Measurements from ENCODE around the gene SEPTIN5.
A peak's percentile ranks its signal among the peaks of the same experiment; 100 is the strongest.
"Not testable (repeated sequence)": the region's sequence is repeated elsewhere in the genome, so short reads cannot be mapped to it uniquely, and the experiment has no call there.

SEPTIN5 gene

DNA sequence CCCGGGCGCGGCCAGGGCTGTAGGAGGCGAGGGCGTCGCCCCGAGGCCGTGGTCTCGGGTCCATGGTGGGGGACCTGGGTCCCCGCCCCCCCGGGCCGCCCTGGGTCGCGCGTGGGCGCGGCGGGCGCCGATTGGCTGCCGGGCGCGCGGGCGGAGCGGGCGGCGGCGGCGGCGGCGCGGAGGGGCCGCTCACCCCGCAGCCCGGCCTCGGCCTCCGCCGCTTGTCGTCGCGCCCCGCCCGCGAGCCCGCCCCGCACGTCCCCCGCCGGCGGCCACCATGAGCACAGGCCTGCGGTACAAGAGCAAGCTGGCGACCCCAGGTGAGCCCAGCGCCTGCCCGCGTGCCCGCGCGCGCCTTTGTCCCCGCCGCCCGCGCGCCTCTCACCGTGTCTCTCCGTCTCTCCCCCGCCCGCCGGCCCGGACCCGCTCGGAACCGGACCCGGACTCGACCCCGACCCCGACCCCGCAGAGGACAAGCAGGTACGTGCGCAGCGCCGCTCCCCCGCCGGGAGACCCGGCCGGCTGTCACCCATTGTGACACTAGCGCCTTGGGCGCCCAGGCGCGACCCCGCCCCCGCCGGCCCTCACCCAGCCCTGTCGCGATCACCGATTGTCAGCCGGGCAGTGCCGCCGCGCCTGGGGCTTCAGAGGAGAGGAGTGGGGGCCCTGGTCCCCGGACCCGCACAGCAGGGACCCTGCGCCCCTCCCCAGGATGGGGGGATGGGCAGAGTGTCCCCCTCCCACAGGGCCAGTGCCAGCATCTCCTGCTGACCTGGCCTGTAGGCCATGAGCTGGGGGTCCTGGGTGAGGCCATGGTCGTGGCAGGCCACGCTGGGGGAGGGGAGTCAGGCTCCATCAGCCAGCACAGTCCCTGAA, at the start of gene SEPTIN5:
Gene SEPTIN5, plus strand, starts transcription at position 192 of the 876 bp plus-strand sequence. Its CDS starts 86 bp downstream, at position 278.
- peak; percentile 40 for DNase-seq (ENCODE audit: low spot score)

DNA sequence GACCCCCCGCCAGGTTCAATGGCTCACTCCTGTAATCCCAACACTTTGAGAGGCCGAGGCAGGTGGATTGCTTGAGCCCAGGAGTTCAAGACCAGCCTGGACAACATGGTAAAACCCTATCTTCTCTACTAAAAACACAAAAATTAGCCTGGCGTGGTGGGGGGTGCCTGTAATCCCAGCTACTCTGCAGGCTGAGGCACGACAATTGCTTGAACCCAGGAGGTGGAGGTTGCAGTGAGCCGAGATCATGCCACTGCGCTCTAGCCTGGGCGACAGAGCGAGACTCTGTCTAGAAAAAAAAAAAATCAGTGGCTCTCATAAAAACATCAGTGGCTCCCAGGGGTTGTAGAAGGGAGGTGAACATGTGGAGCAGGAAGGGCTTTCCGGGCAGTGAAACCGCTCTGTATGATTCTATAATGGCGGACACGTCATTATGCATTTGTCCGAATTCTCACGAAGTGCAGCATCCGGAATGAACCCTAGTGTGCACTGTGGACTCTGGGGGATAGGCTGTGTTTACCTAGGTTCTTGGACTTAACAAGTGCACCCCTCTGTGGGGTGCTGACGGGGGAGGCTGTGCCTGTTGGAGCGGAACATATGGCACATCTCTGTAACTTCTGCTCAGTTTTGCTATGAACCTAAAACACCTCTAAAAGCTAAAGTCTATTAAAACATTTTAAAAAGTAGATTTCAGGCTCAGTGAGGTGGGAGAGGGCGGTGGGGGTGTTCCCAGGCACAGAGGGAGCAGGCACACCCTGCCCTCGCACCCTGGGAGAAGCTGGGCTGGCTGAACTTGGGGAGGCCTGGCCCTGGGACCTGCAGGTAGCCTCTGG, 49.1 kb upstream of the SEPTIN5 start:
- DNase-seq (ENCODE audit: low spot score): no peak

DNA sequence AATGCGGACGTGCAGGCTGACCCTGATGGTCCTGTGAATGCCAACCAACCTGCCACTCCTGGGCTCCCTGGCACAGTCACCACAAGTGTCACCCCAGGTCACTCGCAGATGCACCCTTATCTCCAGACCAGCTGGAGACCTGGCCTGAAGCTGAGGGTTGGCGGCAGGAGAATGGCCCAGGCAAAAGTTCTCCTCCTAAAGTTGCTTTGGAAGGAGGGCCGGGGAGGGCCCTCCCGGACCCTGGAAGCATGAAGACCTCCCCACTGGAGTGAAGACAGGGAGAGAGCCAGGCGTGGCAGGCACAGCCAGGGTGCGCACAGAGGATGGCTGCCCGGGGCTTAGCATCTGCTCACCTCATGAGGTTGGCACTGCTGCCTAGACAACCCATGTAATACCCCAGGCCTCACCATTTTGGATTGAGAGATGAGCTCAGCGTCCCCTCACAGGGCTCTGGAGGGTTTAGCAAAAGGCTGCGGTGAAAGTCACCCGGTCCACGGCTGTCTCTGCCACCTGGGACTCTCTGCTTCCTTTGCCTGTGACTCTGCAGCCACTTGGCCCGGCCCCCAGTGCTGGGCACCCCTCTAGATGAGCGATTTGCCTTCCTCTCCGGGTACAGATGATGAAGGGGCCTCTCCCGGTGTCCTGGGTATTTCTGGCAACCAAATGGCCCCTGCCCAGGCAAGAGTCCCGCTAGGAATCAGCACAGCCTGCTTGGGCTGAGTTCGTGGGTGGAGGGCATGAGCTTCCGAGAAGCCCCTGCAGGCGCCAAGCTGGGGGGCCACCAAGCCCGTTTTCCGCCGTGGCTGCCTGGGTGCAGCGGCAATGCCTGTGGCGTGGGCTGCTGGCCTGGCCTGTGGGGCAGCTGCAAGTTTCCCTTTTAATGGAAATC, 48.3 kb upstream of the SEPTIN5 start:
- DNase-seq (ENCODE audit: low spot score): no peak

DNA sequence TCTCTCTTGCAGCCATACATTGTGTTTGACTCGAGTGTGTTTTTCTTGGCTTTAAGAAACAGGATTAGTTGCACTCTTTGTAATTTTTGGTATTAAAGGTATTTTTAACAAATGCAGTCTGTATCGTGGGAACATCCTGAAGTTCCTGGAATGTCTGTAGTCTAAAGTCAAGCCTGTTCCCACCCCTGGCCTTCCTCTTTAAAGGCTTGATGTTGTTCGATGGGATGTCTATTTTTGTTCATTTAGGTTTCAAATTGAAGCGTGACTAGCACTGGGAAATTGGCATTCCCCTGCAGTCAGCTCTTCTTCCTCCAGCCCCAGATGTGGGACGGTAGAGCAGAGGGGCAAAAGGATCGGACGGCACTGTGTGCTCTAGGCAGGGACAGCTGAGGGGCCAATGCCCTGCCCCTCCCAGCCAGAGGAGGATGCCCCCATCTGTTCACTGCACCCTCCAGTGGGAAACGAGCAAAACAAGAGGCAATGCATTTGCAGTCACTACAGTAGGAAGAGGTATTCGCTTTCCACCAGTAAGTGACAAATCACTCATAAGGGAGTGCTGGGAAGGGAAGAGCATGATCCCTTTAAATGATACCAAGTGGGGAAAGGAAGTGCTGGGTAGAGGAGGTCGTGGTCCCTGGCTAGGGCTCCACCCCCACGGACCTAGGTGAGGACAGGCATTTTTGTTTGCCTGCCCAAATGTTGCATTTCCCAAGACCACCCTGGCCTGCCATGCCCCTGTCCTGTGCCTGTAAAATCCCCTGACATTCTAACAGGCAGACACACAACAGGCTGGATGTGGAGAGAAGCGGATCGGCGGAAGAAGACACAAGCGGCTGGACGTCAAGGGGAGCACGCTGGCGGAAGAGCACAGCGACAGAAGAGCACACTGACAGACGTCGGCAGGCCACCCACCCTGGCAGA, 47.4 kb upstream of the SEPTIN5 start:
- peak; percentile 79 for DNase-seq (ENCODE audit: low spot score)

DNA sequence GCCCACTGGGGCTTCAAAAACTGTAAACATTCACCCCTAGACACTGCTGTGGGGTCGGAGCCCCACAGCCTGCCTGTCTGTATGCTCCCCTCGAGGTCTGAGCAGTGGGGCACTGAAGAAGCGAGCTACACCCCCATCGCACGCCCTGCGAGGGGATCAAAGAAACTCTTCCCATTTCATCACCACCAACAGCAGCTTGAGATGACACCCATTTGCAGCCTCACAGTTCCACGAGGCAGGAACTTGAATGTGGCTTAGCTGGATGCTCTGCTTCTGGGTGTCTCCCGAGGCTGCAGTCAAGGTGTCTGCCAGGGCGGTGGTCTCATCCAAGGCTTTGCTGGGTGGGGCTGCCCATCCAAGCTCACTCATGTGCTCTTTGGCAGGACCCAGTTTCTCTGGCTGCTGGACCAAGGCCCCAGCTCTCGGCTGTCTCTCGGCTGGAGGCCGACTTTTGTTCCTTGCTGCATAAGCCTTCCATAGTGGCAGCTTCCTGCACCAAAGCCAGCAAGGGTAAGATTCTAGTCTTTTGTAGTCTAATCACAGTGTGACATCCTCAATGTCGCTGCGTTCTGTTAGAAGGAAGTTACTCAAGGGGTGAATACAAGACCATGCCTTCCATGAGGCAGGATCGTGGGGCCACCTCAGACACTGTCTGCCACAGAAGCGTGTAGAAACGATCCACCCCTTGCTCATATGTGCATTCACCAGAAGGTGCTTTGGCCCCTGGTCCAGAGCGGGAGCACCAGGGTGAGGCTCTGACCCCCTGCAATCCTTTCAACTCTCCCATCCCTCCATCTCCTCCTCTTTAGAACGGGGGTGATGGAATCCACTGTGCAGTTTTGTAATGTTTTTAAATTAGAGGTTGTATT, 46.2 kb upstream of the SEPTIN5 start:
- no peak for DNase-seq (ENCODE audit: low spot score)

DNA sequence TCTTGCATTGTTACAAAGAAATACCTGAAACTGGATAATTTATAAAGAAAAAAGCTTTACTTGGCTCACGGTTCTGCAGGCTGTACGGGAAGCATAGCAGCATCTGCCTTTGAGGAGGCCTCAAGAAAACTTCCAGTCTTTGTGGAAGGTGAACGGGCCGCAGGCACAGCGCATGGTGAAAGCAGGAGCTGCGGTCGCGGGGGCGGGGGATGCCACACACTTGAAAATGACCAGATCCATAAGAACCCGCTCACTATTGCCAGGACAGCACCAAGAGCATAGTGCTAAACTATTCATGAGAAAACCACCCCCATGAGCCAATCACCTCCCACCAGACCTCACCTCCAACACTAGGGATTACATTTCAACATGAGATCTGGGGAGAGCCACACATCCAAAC, 45.6 kb upstream of the SEPTIN5 start:
- no peak for DNase-seq (ENCODE audit: low spot score)

DNA sequence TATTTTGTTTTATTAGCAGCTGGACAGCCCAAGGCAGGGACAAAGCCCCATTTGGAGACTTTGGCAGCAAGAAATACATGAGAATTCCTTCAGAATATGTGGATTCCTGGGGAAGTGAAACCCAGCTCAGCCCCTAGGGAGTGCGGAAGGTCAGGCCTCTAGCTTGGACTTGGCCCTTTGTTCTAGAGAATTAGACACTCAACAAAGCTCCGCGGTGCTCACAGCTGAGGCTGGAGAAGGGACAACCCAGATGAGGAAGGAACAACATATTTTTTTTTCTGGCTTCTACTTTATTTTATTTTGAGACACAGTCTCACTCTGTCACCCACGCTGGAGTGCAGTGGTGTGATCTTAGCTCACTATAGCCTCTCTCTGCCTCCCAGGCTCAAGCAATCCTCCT, 44.7 kb upstream of the SEPTIN5 start:
- DNase-seq (ENCODE audit: low spot score): no peak

DNA sequence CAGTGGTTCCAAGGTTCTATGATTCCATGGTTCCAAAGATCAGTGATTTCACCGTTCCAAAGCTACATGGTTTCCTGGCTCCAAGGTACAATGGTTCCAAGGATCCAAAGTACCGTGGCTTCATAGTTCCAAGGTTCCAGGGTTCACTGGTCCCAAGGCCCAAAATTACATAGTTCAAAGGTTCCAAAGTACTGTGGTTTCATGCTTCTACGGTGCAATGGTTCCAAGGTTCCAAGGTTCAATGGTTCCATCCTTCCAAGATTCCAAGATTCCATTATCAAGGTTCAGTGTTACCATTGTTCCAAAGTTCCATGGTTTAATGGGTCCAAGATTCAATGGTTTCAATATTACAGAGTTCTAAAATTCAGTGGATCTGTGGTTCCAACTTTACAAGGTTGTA, 43.0 kb upstream of the SEPTIN5 start:
- no peak for DNase-seq (ENCODE audit: low spot score)

DNA sequence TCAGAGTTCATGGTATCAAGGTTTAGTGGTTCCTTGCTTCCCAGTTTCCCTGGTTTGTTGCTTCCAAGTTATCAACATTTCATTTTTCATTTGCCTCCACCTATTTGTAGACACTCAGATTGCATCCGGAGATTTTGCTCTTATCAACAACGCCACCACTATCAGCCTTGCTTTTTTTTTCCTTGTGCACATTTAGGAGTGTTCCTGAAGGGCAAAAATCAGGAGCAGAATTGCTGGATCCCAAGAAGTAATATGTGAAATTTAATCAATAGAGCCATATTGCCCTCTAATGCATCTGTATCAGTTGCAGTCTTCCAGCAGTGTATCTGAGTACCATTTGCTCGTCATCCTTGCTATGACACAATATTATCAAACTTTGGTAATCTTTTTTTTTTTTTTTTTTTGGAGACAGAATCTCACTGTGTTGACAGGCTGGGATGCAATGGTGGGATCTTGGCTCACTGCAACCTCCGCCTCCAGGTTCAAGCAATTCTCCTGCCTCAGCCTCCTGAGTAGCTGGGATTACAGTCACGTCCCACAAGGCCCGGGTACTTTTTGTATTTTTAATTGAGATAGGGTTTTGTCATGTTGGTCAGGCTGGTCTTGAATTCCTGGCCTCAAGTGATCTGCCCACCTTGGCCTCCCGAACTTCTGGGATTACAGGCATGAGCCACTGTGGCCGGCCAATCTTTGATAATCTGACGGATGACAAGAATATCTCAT, 42.1 kb upstream of the SEPTIN5 start:
- DNase-seq (ENCODE audit: low spot score): no peak

DNA sequence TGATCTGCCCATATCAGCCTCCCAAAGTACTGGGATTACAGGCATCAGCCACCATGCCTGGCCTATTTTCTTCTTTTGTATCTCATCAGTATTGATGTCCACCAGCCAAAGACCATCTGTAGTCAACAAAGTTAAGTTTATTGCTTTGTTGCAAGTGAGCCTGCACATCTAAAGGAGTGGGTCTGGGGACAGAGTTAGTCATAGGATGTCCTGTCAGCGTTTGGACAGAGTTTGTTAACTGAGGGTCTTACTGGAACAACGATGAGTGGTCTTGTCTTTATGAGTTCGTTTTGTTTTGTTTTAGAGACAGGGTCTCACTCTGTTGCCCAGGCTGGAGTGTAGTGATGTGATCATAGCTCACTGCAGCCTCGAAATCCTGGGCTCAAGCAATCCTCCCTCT, 40.6 kb upstream of the SEPTIN5 start:
- DNase-seq (ENCODE audit: low spot score): no peak

DNA sequence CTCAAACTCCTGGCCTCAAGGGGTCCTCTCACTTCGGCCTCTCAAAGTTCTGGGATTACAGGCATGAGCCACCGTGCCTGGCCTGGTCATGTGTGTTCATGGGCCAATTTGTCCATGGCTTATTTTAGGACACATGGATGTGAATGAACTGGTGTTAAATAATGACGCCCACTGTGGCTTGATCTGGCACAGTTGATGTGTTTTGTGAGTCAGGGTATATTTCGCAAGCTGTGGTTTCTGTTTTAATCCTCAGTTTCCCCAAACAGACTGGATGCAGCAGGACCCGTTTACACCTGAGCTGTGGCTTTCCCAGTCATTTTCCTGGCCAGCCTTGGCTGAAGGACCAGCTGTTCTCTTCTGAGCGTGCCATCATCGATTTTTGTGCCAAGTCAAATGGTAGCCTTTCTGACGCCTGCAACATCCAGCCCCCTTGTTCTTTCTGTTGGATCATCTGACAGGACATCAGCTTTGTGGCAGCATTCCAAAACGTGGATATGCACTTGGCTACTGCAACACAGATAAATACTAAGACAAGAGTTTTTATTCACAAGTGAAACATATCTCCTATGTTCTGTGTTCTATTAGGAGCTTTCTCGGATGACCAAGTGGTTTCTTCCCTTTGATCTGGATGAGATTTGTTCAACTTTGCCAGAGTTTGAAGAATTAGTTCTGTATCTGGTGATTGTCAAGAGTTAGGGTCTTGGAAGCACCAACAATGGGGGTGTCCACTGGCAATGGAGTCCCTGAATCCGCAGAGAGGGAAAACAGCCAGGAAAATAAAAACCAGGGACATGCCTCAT, 40.0 kb upstream of the SEPTIN5 start:
- DNase-seq (ENCODE audit: low spot score): no peak

DNA sequence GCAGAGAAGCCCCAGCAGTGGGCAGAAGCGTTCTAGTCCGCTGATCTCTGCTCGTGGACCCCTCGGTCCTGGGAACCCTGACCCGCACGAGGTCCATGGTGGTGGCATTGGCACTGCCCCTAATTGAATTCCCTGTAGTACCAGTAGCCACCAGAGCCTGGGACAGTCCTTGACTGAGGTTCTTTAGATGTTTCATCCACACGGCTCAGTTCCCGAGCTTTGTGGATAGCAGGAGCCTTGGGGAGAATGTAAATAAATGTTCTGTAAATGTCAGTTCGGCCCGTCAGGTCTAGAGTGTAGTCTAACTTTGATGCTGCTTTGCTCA, 39.4 kb upstream of the SEPTIN5 start:
- DNase-seq (ENCODE audit: low spot score): no peak

DNA sequence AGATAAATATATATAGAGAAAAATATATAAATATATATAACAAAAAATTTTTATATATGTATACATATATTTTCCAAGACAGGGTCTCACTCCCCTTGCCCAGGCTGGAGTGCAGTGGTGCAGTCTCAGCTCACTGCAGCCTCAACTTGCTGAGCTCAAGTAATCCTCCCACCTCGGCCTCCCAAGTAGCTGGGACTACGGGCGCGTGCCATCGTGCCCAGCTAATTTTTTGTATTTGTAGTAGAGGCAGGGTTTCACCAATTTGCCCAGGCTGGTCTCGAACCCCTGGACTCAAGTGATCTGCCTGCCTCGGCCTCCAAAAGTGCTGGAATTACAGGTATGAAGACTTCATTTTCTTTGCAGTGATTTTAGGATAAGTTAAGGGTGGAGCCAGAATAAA, 38.9 kb upstream of the SEPTIN5 start:
- DNase-seq (ENCODE audit: low spot score): no peak

DNA sequence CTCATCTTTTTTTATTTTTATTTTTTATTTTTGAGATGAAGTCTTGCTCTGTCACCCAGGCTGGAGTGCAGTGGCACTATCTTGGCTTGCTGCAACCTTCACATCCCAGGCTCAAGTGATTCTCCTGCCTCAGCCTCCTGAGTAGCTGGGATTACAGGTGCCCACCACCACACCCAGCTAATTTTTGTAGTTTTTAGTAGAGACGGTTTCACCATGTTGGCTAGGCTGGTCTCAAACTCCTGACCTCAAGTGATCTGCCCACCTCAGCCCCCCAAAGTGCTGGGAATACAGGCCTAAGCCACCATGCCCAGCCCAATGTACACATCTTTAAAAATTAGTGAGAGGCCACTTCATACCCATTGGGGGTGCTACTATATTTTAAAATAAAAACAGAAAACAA, 37.9 kb upstream of the SEPTIN5 start:
- not testable (repeated sequence) for DNase-seq (ENCODE audit: low spot score)

DNA sequence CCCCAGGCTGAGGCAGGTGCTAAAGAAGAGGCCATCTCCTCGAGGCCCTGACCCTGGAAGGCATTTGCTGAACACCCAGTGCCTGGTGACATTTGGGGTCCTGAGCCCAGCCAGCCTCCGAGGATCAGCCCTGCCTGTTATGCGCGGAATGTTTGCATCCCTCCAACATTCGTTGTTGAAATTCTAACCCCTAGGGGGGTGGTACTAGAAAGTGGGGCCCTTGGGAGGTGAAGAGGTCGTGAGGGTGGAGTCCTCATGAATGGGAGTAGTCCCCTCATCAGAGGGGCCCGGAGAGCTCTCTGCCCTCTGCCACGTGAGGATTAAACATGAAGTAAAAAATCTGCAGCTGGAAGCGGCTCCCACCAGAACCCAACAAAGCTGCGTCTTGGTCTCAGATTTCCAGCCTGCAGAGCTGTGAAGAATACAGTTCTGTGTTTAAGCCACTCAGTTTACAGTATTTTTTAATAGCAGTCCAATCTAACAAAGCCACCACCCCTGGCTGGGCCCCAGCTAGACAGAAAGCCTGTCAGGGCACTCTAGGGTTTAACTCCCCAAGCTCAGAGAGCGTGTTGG, 35.3 kb upstream of the SEPTIN5 start:
- no peak for DNase-seq (ENCODE audit: low spot score)

DNA sequence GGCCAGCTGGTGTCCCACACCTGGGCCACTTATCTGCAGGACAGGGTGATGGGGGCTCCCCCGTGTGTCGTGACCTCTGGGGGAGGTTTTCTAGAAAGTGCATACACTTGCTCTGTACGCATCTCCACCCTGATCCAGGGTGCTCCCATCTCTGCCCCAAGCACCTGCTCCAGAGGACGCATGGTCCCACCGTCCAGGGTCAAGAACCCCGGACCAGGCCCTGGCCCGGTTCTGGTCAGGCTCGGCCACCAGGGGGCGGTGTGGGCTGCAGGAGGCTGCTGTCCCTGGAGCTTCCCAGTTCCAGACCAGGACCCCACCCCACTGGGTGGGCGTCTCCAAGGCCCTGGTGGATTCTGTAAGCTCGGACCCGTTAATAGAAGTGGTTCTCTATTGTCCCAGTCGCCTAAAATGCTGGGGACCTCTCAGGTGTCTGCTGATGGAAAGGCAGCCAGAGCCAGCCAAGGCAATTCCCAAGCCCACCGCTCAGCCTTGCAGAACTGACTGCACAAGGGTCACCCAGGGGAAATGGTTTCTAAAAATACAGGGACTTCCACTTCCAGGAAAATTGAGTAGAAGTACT, 34.7 kb upstream of the SEPTIN5 start:
- DNase-seq (ENCODE audit: low spot score): peak; percentile 26

DNA sequence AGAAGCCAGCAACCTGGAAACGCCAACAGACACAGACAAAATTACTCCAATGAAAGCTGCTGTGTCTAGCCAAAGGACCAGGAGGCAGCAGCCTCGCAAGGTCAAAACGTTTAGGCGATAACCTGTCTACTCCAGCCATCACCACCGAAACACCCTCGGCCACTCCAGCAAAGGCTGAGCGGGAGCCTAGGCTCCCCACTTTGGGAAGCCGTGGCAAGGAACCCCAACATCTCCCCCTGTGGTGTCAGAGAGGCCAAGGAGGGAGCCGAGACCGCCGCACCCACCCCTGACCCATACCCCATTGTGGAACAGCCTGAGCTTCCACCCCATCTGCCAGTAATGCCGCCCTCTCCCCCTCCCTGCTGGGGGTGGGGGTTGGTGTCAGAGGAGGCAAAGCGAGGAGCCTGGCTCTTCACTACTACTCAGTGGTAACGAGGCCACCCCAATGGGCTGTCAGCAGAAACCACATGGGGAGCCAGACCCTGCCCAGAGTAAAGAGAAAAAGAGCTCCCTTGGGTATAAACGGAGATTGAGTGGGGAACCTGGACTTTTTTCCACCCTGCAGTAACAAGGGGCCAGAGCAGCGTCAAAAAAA, 33.9 kb upstream of the SEPTIN5 start:
- DNase-seq (ENCODE audit: low spot score): no peak

Data from hepatic stellate cell (primary cell).